NOMO-1 treated with dmso at 0.1 percent for 144 hours (cell line): ENCODE measurements around the gene IER5.

ENCODE experiments used
- DNase-seq: peaks from one replicate; lab custom pipeline; 2025; ENCODE audit not compliant: unreplicated experiment; lab: John Stamatoyannopoulos, UW

The IER5 gene

GRCh38 chr1:181133969-181134418 lies 45.5 kb downstream of the IER5 start:
- DNase-seq, result no peak

DNA sequence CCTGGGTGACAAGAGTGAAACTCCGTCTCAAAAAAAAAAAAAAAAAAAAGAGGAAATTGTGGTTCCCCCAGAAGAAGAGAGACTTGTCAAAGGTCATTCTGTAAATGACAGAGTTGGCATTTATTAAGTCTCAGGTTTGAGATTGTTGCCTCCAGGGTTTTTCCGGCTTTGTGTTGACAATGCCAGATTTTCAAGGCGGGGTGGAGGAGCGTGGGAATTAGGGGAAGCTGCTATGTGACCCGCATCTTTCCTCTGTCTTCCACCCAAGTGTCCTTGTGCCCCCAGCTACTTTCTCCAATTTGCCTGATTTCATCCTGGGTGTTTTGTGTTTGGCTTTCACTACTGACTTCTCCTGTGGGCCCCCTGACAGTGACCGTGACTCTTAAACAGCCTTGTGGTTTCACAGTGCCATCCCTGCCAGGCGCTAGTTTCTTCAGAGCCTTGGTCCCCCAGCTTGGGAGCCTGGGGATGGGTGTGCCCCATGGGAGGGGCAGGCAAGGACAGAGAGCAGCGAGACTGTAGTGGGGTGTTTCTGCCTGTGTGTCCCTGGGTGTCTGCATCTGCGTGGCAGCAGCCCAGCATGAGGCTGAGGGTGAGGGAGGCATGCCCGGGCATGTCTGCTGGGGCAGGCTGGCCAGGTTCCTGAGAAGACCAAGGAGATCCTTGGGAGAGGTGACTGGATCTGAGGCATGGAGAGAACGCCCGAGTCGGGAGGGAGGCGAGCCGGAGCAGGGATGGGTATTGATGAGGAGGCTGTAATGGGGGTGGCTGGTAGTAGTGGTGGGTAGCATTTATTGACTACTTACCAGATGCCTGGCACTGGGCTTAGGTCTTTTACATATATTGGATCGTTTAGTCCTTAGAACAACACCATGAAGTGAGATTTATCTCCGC lies 46.3 kb downstream of the IER5 start:
- peak; percentile 60 for DNase-seq

GRCh38 chr1:181135437-181135731 lies 46.9 kb downstream of the IER5 start:
- DNase-seq, result no peak

DNA sequence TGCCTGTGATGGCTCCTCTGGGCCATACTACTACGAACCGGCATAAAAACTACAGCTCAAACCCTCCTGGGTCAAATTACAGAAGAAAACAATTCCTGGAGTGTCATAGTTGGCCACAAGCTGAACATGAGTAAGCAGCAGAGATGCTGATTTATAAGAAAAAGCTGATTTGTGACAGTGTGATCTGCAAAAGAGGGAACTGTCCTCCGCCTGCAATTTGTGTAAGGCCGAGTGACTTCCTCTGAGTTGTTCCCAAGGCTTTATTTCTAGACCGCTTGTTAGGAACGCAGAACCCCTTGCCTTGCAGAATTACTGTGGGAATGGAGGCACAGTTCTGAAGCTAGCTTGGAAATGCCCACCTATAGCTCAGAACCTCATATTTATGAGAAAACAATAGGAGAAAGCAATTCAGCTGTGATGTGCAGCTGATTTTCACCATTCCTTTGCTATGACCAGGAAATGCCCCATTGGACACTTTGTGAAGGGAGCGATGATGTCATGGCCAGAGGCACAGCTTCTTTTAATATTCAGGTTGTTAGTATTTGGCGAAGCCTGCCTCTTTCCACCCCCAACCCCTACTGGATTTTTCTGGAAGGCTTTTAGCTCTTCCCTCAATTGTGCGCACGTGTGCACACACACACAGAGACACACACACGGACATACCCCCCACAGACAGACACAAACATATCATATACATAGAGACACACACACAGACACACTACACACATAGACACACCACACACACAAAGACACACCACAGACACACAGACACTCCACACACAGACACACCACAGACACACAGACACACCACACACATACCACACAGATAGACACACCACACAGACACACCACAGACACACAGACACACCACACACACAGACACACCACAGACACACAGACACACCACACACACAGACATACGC lies 47.6 kb downstream of the IER5 start:
- peak; percentile 80 for DNase-seq

- no peak for DNase-seq
These were observed 48.2 kb downstream of the IER5 start for GRCh38 chr1:181136738-181137122.

- DNase-seq, result no peak
These were observed 48.8 kb downstream of the IER5 start for GRCh38 chr1:181137217-181137743.

- DNase-seq, result no peak
These were observed 51.1 kb downstream of the IER5 start for GRCh38 chr1:181139631-181140061.

DNA sequence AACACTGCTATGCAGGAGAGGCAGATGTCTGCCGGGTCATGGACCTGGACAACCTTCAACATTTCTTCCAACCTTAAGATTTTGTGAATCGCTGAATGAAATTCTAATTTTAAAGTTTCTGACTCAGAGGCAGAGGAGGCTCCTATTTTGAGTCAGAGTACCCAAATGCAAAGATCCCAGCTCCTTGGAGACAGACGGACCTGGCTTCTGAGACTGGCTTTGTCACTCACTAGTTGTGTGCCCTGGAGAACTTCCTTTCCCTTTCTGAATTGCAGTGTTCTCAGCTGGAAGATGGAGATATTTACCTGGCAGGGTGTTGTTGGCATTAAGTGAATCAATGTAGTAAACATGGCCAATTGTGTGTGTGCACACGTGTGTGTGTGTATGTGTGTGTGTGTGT lies 51.9 kb downstream of the IER5 start:
- no peak for DNase-seq

- DNase-seq, result no peak
These were observed 52.4 kb downstream of the IER5 start for GRCh38 chr1:181140891-181141290.

GRCh38 chr1:181141431-181141910 lies 53.0 kb downstream of the IER5 start:
- DNase-seq, result no peak
